Nasal cavity respiratory epithelium epithelial cell of viscerocranial mucosa (primary cell): ENCODE data around the gene GALNT8. TPM values are rescaled to one million over a fixed set of nuclear protein-coding genes. Genes with fewer than 3 reads are reported as not detected.

Experiments used
- total RNA-seq: library from RNA; depleted of rRNA; stranded (reverse); fragments of >200 nt; gene quantifications from 2 replicates; pipeline ENCODE4 v1.2.3, GENCODE V29; 2014

GALNT8 gene, protein sequence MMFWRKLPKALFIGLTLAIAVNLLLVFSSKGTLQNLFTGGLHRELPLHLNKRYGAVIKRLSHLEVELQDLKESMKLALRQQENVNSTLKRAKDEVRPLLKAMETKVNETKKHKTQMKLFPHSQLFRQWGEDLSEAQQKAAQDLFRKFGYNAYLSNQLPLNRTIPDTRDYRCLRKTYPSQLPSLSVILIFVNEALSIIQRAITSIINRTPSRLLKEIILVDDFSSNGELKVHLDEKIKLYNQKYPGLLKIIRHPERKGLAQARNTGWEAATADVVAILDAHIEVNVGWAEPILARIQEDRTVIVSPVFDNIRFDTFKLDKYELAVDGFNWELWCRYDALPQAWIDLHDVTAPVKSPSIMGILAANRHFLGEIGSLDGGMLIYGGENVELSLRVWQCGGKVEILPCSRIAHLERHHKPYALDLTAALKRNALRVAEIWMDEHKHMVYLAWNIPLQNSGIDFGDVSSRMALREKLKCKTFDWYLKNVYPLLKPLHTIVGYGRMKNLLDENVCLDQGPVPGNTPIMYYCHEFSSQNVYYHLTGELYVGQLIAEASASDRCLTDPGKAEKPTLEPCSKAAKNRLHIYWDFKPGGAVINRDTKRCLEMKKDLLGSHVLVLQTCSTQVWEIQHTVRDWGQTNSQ
- not detected in 2 replicates for total RNA-seq

DNA sequence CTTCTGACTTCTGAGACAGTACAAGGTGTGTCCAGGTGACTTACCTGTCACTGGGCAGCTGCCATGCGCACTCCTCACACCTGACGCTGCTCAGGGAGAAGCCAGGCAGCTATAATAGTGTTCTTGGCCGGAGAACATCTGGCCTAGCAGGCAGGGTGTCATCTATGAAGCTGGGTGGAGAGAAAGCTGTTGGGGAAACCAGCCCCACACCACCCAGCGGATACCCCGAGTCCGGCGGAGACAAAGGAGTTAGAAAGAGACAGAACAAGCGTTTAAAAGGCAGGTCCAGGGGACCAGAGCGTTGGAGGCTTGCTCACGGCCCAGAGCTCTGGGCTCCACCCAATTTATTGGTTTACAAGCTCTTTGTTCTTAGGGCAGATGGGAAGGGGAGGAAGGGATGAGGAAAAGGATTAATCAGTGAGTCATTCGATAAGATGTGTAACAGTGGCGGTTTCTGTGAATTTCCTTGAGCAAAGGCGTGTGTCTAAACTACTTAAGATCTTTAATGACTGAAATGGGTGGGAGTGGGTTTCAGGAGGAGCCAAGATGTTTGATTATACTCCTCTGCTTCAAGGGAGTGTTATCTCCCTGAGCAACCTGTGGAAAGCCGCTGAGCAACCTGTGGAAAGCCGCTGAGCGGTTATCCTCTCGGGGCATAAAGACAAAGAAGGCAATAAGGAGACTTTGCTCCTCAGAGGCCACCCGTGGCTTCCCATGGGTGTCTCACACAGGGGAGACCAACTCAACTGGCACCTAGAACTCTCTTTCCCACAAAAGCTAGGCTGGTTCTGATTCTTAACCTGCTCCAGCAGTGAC lies at the start of gene GALNT8:
GALNT8 (plus strand) TSS at position 580 of the 816 bp plus-strand sequence. CDS start 278 bp downstream, outside the sequence.

Other genes starting within 250 kb of the GALNT8 start
- 0.64 and 0.68 TPM in 2 replicates for gene RAD51AP1, start 181.5 kb upstream of the GALNT8 start, total RNA-seq
- gene DYRK4, start 158.2 kb upstream of the GALNT8 start, total RNA-seq, result 28.9 and 40.0 TPM in 2 replicates
- 1.0 and 1.7 TPM in 2 replicates for gene AKAP3, start 71.3 kb upstream of the GALNT8 start, total RNA-seq
- 25.3 and 44.0 TPM in 2 replicates for gene NDUFA9, start 71.3 kb upstream of the GALNT8 start, total RNA-seq
- not detected in 2 replicates for gene KCNA1, start 189.5 kb downstream of the GALNT8 start, total RNA-seq